ENCODE data around the gene FAM43A.

FAM43A gene

GRCh38 chr3:194685718-194686413 is at the start of gene FAM43A:
Gene FAM43A, plus strand, starts transcription at chr3:194685883. Its CDS starts 944 bp downstream, at chr3:194686827.
- DNase-seq: peak; percentile 82

- no peak for DNase-seq
These were observed 48.6 kb upstream of the FAM43A start for GRCh38 chr3:194637066-194637465.

GRCh38 chr3:194637541-194638400 is 47.9 kb upstream of the FAM43A start:
- DNase-seq: no peak

GRCh38 chr3:194638991-194639605 is 46.6 kb upstream of the FAM43A start:
- DNase-seq: no peak

- DNase-seq: peak; percentile 58
These were observed 44.9 kb upstream of the FAM43A start for GRCh38 chr3:194640829-194641228.

GRCh38 chr3:194642769-194643168 is 42.9 kb upstream of the FAM43A start:
- DNase-seq: no peak

- no peak for DNase-seq
These were observed 37.9 kb upstream of the FAM43A start for GRCh38 chr3:194647747-194648146.

GRCh38 chr3:194654443-194654842 is 31.2 kb upstream of the FAM43A start:
- no peak for DNase-seq

GRCh38 chr3:194657439-194657838 is 28.2 kb upstream of the FAM43A start:
- DNase-seq: no peak

- DNase-seq: no peak
These were observed 27.0 kb upstream of the FAM43A start for GRCh38 chr3:194658477-194659242.

- no peak for DNase-seq
These were observed 25.9 kb upstream of the FAM43A start for GRCh38 chr3:194659778-194660177.

- DNase-seq: peak; percentile 14
These were observed 24.3 kb upstream of the FAM43A start for GRCh38 chr3:194661374-194661773.

- DNase-seq: no peak
These were observed 23.7 kb upstream of the FAM43A start for GRCh38 chr3:194661946-194662345.

- DNase-seq: no peak
These were observed 20.8 kb upstream of the FAM43A start for GRCh38 chr3:194664857-194665256.

- DNase-seq: no peak
These were observed 18.3 kb upstream of the FAM43A start for GRCh38 chr3:194667363-194667762.

- peak; percentile 42 for DNase-seq
These were observed 14.2 kb upstream of the FAM43A start for GRCh38 chr3:194671511-194671899.

- peak; percentile 92 for DNase-seq
These were observed 13.5 kb upstream of the FAM43A start, which contains the start of gene LSG1 for GRCh38 chr3:194671900-194672808. Gene LSG1, minus strand, starts transcription at chr3:194672191. Its CDS starts 29 bp downstream, at chr3:194672162.

GRCh38 chr3:194672876-194673275 is 12.8 kb upstream of the FAM43A start:
- DNase-seq: no peak

GRCh38 chr3:194673761-194674160 is 11.9 kb upstream of the FAM43A start:
- DNase-seq: no peak

GRCh38 chr3:194675081-194675640 is 10.5 kb upstream of the FAM43A start:
- peak; percentile 27 for DNase-seq

GRCh38 chr3:194675680-194676079 is 10.0 kb upstream of the FAM43A start:
- no peak for DNase-seq

All from CD4-positive, alpha-beta T cell treated with Interleukin-6 for 4 hours (primary cell).